Adrenal gland (tissue), 5 donors: Measurements from ENCODE around the gene UVRAG.

Source experiments
- CTCF ChIP-seq, 6 experiments: fragments of 450-650 bp in 4 of 6; fragments of 200-600 bp in 2 of 6; sonication (generic) in 1 of 6; IDR thresholded peaks; 1 replicate in 5 of 6; 2 replicates in 1 of 6; pipeline versions ENCODE4 v1.5.1 to v1.8.0; 2016 to 2021; ENCODE audit warnings: antibody characterized with exemption in 6 of 6, mild to moderate bottlenecking in 2 of 6, moderate library complexity in 1 of 6
- POLR2A ChIP-seq, 2 donors: fragments of 450-650 bp; IDR thresholded peaks; one replicate each; pipeline ENCODE4 v1.6.1; 2017; ENCODE audit warnings: antibody characterized with exemption in 2 of 2, mild to moderate bottlenecking in 2 of 2, moderate library complexity in 1 of 2
- donor health status: DM: no; HTN: no; CAD: no.

DNA sequence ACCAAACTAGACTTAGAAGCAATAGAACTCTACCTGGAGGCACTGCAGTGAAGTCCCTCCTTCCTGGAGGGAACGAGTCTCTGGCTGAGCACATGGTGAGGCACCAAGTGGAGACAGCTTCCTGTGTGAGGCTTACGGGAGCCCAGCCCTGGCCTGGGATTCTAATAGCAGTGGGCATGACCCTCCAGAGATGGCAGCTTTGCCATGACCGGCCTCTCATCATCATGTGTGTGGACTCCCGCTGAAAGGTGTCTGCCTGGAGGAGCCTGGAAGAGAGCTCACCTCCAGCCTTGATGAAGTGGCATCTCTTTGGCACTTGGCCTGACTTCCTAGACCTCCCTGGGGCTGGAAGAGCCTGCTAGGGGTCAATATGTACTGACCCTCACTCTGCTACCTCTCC lies 38.5 kb upstream of the UVRAG start:
- no peak for TF ChIP-seq CTCF (IDR thresholded peaks at IDR 0.05)
- no peak for TF ChIP-seq POLR2A (IDR thresholded peaks at IDR 0.05)
